ENCODE data around the gene SACS.
"Not testable (repeated sequence)": the region's sequence is repeated elsewhere in the genome, so short reads cannot be mapped to it uniquely, and the experiment has no call there.

The SACS gene

DNA sequence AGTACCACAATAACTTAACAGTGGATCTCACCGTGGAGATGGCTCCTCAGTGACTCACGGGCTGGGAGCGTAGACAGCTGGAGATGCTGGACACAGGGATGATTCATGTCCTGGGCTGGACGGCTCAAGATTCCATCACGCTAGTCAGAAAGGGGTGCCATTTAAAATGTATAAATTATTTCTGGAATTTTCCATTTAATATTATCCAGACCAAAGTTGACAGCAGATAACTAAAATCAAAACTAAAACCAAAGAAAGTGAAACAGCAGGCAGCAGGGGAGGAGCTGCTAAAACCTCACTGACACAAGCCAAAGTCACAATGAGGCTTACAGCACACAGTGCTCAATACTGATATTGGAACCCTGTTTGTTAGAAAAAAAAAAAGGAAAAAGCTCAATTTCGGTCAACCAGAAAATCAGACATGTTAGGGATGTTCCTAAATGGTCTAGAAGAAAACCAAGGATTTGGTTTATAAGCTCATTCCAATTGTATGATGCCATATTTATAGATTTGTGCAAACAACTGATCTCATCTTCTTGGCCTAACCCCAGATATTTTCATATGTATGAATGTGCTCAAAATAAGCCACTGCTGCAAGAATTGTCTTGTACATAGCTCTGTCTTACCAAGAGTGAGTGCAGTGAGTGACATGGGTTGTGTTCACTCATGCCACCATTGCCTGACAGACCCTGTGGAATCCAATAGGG, 111.8 kb downstream of the SACS start:
- Histone ChIP-seq H3K9ac (ENCODE audit: low read depth, low read length) (peak overlapping the region; percentile 85), H3K27me3 (ENCODE audit: control insufficient read depth, insufficient read depth, low read length) (no peaks in the 10 kb centered on the region), H3K4me3 (ENCODE audit: low read length) (peak overlapping the region; percentile 62), H3K4me2 (ENCODE audit: low read length) (peak overlapping the region; percentile 81), H3K9me3 (replicated peaks; ENCODE audit: low read length) (no peaks in the 10 kb centered on the region), H3K36me3 (ENCODE audit: insufficient read depth, low read length) (no peaks in the 10 kb centered on the region), H3K4me1 (ENCODE audit: control insufficient read depth, insufficient read depth, low read length) (peaks cover 66% of the 10 kb centered on the region)

DNA sequence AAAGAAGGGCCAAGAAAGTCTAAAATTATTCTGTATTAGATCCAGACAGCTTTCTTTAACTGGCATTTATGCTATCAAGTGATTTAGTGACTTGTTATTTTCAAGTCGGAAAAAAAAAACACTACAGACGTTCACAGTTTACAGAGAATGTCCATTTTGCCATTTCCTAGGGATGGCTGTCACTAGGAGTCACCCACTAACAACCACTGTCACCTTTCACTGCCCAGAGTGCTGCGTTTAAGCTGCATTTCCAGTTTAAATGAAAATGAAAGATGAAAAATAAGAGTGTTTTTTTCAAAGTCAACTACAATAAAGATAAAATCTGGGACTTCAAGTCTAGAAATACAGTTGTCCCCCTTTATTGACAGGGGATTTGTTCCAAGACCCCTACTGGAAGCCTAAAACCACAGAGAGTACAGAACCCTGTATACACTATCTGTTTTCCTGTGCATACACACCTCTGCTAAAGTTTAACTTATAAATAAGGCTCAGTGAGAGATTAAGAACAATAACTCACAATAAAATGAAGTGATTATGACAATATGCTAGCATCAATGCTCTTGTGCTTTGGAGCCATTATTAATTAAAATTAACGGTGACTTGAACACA, 112.5 kb downstream of the SACS start:
- Histone ChIP-seq H3K4me3 (ENCODE audit: low read length) (peak overlapping the region; percentile 1), H3K9me3 (replicated peaks; ENCODE audit: low read length) (no peaks in the 10 kb centered on the region), H3K9ac (ENCODE audit: low read depth, low read length) (peak overlapping the region; percentile 74), H3K36me3 (ENCODE audit: insufficient read depth, low read length) (no peaks in the 10 kb centered on the region), H3K4me2 (ENCODE audit: low read length) (peak overlapping the region; percentile 81), H3K4me1 (ENCODE audit: control insufficient read depth, insufficient read depth, low read length) (peaks cover 66% of the 10 kb centered on the region), H3K27me3 (ENCODE audit: control insufficient read depth, insufficient read depth, low read length) (no peaks in the 10 kb centered on the region)

DNA sequence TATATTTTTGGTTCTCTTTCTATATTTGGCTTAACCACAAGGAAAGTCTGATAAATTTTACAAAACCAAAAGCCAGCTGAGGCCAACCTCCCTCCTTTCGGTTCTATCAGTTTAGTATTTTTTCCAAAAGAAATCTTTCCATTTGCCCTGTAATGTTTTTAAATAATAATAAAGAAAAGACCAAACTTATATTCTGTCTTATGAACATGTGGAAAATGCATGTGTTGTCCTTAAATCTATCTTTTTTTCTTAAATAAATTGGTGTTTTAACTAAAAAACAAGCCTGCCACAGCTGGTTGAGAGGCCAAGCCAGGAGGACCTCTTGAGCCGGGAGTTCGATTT, 113.6 kb downstream of the SACS start:
- Histone ChIP-seq H3K4me1 (ENCODE audit: control insufficient read depth, insufficient read depth, low read length) (peaks cover 58% of the 10 kb centered on the region), H3K27me3 (ENCODE audit: control insufficient read depth, insufficient read depth, low read length) (no peaks in the 10 kb centered on the region), H3K4me2 (ENCODE audit: low read length) (peak overlapping the region; percentile 63), H3K4me3 (ENCODE audit: low read length) (no peak overlapping the region), H3K36me3 (ENCODE audit: insufficient read depth, low read length) (no peaks in the 10 kb centered on the region), H3K9ac (ENCODE audit: low read depth, low read length) (peak overlapping the region; percentile 74), H3K9me3 (replicated peaks; ENCODE audit: low read length) (no peaks in the 10 kb centered on the region)

DNA sequence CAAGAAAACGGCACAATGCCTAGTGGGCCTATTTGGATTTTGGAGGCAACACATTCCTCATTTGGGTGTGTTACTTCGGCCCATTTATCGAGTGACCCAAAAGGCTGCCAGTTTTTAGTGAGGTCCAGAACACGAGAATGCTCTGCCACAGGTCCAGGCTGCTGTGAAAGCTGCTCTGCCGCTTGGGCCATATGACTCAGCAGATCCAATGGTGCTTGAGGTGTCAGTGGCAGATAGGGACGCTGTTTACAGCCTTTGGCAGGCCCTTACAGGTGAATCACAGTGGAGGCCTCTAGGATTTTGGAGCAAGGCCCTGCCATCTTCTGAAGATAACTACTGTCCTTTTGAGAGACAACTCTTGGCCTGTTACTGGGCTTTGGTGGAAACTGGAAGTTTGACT, 118.7 kb downstream of the SACS start:
- H3K4me2 ChIP-seq (ENCODE audit: low read length); H3K4me3 ChIP-seq (ENCODE audit: low read length); H3K36me3 ChIP-seq (ENCODE audit: insufficient read depth, low read length); H3K27me3 ChIP-seq (ENCODE audit: control insufficient read depth, insufficient read depth, low read length); H3K9me3 ChIP-seq (replicated peaks; ENCODE audit: low read length); H3K9ac ChIP-seq (ENCODE audit: low read depth, low read length): not testable (repeated sequence)
- peaks cover 11% of the 10 kb centered on the region for H3K4me1 ChIP-seq (ENCODE audit: control insufficient read depth, insufficient read depth, low read length)

DNA sequence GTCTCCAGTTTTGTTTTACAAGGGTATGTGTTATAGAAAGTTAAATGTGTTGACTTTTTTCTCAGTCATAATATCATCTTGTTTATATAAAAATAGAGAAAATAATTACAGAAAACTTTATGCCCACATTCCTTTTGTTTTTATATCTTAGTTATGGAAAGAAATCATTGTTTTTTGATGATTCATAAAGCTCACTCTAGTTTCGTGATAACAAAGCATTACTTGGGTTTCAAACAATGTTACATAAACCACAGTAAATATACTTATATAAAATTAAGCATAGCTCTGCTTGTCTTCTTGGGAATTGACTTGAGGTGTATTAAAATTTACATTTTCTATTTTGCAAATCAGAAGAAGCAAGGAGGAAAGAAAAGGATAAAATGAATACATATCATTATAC, 140.9 kb downstream of the SACS start:
- H3K4me3 ChIP-seq (ENCODE audit: low read length): no peak overlapping the region
- H3K9me3 ChIP-seq (replicated peaks; ENCODE audit: low read length): no peaks in the 10 kb centered on the region
- H3K9ac ChIP-seq (ENCODE audit: low read depth, low read length): no peak overlapping the region
- H3K4me2 ChIP-seq (ENCODE audit: low read length): no peak overlapping the region
- H3K36me3 ChIP-seq (ENCODE audit: insufficient read depth, low read length): no peaks in the 10 kb centered on the region
- H3K4me1 ChIP-seq (ENCODE audit: control insufficient read depth, insufficient read depth, low read length): peaks cover 33% of the 10 kb centered on the region
- no peaks in the 10 kb centered on the region for H3K27me3 ChIP-seq (ENCODE audit: control insufficient read depth, insufficient read depth, low read length)

DNA sequence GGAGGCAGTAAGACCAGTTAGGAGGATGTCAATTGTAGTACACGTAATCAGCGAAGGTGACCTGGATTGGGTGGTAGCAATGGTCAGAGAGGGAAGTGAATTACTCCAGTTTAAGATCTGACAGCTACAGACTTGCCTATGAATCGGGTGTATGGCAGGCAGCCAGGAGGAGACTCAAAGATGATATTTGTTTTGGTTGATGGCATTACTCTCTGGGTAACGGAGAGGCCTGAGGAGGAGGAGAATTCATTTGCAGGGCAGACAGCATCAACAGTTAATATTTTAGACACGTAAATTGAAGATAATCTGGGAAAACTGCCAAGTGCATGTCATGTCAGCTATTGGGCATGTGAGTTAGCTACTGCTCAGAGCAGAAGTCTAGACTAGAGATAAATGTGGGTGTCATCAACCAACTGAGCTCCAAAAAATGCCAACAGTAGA, 143.6 kb downstream of the SACS start:
- no peak overlapping the region for H3K4me2 ChIP-seq (ENCODE audit: low read length)
- peaks cover 33% of the 10 kb centered on the region for H3K4me1 ChIP-seq (ENCODE audit: control insufficient read depth, insufficient read depth, low read length)
- H3K4me3 ChIP-seq (ENCODE audit: low read length): no peak overlapping the region
- H3K27me3 ChIP-seq (ENCODE audit: control insufficient read depth, insufficient read depth, low read length): no peaks in the 10 kb centered on the region
- no peaks in the 10 kb centered on the region for H3K36me3 ChIP-seq (ENCODE audit: insufficient read depth, low read length)
- H3K9ac ChIP-seq (ENCODE audit: low read depth, low read length): no peak overlapping the region
- no peaks in the 10 kb centered on the region for H3K9me3 ChIP-seq (replicated peaks; ENCODE audit: low read length)

DNA sequence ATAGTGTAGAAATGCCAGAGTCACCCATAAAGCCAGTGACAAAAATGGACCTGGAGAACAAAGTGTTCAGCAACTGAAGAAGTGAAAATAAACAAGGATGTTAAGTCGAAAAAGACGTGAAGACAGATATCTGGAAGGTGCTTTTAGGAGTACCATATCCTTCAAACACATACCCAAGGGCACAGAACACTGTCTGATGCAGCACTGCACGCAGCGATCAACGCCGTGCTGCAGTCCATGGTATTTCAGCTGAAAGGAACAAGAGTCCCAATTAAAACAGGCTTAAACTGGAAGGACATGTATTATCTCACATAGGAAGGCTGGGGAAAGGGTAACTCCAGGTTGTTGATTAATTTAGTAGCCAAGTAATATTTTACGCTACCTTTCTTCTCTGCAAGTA, 144.5 kb downstream of the SACS start:
- H3K27me3 ChIP-seq (ENCODE audit: control insufficient read depth, insufficient read depth, low read length): no peaks in the 10 kb centered on the region
- H3K4me2 ChIP-seq (ENCODE audit: low read length): no peak overlapping the region
- H3K9ac ChIP-seq (ENCODE audit: low read depth, low read length): no peak overlapping the region
- no peaks in the 10 kb centered on the region for H3K36me3 ChIP-seq (ENCODE audit: insufficient read depth, low read length)
- peaks cover 33% of the 10 kb centered on the region for H3K4me1 ChIP-seq (ENCODE audit: control insufficient read depth, insufficient read depth, low read length)
- no peaks in the 10 kb centered on the region for H3K9me3 ChIP-seq (replicated peaks; ENCODE audit: low read length)
- no peak overlapping the region for H3K4me3 ChIP-seq (ENCODE audit: low read length)

DNA sequence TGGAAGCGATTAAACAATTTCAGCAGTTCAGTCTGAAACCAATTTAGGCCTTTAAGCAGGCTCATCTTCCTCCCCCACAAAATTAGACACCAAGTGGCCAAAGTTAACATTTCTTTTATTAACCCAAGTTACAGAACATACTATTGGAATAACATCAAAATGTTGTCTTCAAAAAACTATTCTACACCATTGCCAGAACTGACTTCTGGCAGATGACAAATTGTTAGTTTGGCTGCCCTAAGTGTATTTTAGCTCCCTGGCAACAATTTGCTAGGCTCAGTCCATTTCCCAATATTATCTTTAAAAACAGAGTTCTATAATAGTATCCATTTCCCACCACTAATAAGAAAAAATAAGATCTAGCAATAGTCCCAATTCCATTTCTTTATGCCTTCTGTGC, 144.9 kb downstream of the SACS start:
- Histone ChIP-seq H3K4me1 (ENCODE audit: control insufficient read depth, insufficient read depth, low read length) (peaks cover 33% of the 10 kb centered on the region), H3K27me3 (ENCODE audit: control insufficient read depth, insufficient read depth, low read length) (no peaks in the 10 kb centered on the region), H3K36me3 (ENCODE audit: insufficient read depth, low read length) (no peaks in the 10 kb centered on the region), H3K9me3 (replicated peaks; ENCODE audit: low read length) (no peaks in the 10 kb centered on the region), H3K4me2 (ENCODE audit: low read length) (no peak overlapping the region), H3K4me3 (ENCODE audit: low read length) (no peak overlapping the region), H3K9ac (ENCODE audit: low read depth, low read length) (no peak overlapping the region)

DNA sequence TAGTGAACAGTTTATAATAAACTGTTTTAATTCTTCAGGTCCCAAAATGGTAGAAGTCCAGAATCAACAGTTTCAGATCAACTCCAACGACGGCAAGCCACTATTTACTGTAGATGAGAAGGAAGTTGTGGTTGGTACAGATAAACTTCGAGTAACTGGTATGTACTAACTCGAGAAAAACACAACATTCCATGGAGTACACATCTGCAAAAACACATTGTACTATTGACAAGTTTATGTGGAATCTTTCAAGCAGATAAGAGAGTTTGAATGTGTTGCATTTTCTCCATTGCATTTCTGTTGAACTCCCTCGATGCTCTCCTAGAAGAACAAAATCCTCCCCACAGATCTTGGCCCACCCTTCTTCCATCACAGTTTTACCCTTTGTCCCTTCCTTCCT, 154.2 kb downstream of the SACS start:
- Histone ChIP-seq H3K9me3 (replicated peaks; ENCODE audit: low read length) (no peaks in the 10 kb centered on the region), H3K36me3 (ENCODE audit: insufficient read depth, low read length) (no peaks in the 10 kb centered on the region)

More for the DNA sequence above, 154.2 kb downstream of the SACS start:
- H3K4me3 ChIP-seq (ENCODE audit: low read length): no peak overlapping the region
- no peaks in the 10 kb centered on the region for H3K27me3 ChIP-seq (ENCODE audit: control insufficient read depth, insufficient read depth, low read length)
- H3K4me1 ChIP-seq (ENCODE audit: control insufficient read depth, insufficient read depth, low read length): no peaks in the 10 kb centered on the region
- H3K4me2 ChIP-seq (ENCODE audit: low read length): no peak overlapping the region
- no peak overlapping the region for H3K9ac ChIP-seq (ENCODE audit: low read depth, low read length)

All from skeletal muscle satellite cell (primary cell).